ENCODE measurements around the gene MID1.

The MID1 gene

DNA sequence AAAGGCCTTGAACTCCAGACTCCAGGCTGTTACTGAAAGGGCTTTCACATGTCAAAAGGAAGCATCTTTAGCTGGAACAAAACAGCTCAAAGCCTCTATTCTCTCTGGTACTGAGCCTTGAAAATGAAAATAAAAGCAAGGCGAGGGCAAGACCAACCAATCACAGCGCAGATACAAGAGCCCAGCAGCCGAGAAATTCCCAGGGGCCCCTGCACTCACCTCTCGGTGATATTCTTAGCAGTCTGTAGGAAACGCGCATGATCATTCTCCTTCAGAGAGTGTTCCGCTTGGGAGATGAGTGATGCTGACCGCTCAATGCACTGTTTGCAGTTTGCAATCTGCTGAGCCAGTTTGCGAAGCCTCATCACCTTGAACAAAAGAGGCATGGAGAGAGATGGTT, 138.1 kb downstream of the MID1 start:
- no peak for DNase-seq

DNA sequence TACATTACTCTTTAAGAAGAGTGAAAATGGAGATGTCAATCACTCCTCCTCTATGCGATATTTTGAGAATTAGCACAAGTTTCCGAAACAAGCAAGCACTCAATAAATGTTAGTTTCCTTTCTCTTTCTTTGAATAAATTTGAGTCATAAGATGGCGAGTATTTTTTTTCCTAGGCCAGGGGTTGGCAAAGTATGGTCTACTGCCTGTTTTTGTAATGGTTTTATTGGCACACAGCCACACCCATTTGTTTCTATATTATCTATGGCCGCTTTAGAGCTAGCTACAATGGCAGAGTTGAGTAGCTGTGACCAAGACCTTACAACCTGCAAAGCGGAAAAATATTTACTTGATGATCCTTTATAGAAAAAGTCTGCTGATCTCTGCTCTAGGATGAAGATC, 139.5 kb downstream of the MID1 start:
- DNase-seq, result no peak

DNA sequence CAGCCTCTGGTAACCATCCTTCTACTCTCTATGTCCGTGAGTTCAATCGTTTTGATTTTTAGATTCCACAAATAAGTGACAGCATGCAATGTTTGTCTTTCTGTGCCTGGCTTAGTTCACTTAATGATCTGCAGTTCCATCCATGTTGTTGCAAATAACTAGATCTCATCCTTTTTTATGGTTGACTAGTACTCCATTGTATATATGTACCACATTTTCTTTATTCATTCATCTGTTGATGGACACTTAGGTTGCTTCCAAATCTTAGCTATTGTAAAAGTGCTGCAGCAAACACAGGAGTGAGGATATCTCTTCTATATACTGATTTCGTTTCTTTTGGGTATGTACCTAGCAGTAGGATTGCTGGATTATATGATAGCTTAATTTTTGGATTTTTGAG, 140.9 kb downstream of the MID1 start:
- no peak for DNase-seq

DNA sequence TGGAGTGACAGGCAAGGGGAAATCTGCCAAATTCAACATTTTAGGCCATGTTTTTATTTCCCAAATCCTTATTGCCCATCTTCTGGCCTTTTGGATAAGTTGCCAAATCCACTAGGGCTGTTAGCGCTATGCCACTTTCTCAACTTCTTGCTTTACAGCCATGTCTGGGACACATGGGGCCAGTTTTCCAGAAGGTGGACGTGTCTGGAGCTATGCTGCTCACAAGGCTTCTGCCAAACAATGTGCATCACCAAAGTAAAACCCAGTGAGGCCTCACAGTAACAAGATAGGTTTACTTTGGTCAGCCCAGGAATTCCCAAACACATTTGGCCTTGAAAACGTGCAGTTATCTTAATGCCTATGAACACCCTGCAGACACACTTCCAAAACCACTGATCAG, 142.9 kb downstream of the MID1 start:
- no peak for DNase-seq

DNA sequence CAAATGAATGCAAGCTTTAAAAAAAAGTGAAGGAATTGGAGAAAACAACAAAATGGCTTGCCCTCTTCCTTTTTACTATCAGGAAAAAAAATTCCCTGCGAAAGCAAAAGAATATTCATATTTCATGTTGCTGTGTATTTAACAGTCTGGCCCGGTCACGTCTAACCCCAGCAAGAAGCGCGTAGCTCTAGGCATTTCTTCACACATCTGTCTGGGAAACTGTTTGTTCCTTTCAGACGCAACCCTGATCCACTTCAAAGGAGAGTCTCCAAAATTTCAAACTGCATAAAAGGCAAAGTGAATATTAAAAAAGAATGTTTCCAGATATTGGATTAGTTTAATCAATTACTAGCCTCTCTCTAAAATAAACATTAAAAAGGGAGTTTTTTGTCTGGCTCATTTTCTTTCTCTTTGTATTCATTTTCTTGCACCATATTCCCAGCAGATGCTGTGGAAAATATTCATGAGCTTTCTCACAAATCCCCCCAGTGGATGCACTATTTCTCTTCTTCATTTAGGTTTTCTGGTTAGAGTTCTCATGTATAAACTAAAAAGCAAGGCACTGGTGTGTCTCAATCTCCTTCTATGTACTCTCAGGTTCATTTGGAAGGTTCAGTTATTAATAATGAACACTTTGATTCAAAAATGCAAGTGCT, 145.3 kb downstream of the MID1 start:
- no peak for DNase-seq

DNA sequence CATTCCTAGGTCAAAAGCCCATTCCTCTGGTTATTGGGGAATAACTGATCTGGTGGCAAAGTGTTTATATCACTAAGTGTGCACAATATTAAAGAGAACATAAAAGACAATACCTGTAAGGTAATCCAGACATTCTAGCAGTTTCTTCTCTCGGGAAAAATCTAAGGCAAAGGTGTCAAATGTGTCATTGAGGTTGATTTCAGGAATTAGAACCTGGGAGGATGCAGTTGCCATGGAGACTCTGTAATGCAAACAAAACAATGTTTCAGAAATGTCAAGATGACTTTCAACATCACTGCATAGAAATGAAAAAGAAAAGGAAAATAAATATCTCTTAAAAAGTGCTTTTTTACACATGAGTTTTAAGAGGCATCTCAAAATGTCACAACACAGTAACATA, 145.9 kb downstream of the MID1 start:
- DNase-seq, result no peak

DNA sequence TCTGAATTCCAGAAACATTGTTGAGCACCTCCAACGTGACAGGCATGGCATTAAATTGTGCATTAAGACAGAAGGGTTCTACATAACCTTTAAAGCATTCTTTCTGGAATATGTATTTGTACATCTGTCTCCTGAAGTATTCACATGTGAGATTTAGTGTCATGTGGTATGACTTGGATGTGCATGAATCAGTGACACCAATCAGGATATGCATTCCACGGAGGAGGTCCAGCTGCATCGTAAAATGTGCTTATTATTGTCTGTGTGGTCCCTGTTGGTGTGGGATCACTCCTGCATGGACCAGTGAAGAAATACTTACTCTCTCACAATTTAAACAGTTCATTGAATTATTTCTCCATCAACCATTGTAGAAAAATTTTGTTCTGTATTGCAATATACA, 149.0 kb downstream of the MID1 start:
- no peak for DNase-seq

DNA sequence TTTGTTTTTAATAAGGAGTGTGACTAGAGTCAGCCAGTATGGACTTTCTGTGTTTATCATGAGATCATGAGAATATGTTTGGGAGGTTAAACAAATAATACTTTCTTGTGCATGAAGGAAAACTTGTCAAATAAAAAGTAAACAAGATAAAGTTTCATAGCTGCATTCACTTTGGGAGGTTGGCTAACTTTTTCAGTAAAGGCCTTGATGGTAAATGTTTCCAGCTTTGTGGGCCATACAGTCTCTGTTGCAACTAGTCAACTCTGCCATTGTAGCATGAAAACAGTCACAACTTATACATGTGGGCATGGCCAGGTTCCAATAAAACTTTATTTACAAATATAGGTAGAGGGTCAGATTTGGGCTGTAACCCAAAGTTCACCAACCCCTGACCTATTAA, 150.4 kb downstream of the MID1 start:
- no peak for DNase-seq

DNA sequence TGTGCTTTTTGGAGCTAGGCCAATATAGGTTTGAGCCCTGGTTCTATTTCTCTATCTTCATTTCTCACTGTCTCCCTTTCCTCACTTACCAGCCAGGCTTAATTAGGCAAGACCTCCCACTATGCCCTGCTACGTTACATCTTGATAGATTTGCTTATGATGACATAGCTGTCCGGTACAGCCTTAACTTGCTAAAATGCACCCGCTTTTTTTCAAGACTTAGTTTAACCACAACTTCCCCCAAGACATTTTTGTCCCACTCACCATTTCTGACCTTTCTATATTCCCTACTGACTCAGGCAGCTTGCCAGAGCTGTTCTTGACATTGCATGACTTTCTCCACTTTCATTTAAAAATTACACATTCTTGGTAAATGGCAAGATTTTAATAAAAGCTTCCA, 152.6 kb downstream of the MID1 start:
- no peak for DNase-seq

DNA sequence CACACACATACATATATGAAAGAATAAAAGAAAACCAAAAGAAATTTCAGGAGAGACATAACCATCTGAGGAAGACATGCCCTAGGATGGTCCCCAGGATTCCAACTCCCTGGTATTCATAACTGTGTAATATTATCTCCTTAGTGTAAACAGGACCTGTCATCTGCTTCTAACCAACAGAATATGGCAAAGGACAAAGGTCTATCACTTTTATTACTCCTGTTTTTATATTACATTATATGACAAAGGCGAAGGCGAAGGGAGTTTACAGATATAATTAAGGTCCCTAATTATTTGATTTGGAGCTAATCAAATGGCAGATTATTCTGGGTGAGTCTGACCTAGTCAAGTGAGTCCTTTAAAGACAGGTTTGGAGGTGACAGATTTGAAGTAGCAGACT, 155.1 kb downstream of the MID1 start:
- no peak for DNase-seq

DNA sequence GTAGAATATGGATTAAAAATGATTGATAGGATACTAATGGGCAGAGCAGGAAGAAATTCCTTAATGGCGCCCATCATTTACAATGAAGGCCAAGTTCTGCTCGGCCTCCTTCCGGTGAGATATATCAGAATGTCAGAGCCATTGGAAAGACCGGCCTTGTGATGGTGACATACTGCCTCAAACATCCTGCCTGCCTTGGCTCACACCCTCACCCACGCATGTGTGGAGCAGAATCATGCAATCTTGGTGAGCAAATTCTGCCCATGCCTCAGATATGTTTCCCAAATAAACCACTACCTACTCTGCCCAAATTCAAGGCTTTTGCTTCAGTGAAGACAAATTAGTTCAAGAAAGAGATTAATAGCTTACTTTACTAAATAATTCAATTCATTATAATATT, 163.3 kb downstream of the MID1 start:
- DNase-seq, result no peak

DNA sequence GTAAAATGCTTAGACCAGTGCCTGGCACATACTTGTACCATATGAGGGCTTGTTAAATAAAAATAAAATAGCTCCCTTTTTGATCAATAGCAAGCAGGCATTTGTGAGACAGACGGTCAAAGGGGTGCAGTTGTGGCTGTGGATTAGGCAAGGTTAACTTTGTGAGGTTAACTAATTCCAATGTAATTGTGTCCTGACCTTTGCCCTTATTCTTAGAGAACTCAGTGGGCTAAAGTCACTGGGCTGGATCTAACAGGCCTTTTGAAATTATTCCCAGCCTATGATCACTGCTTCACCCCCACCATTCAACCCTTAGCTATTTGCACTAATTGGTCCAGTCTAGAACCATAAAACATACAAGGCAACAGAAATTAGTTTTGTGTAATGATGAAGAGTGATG, 166.4 kb downstream of the MID1 start:
- no peak for DNase-seq

DNA sequence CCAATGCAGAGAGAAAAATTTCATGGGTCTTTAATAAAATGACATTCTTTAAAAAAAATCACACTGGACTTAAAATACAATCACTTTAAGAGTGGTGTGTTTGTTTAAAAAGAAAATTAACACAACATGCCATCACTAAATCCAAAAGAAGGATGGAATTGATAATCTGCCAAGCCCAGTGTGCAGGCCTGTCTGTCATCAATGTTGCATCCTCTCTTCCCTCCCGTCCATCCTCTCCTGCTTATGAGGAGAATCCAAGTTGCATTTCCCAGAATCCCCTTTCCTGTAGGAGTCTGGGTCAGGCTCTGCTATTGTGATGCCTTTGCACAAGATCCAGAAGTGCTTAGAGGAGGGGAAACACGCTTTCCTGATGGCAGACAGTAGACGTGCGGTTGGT, 169.4 kb downstream of the MID1 start:
- no peak for DNase-seq

DNA sequence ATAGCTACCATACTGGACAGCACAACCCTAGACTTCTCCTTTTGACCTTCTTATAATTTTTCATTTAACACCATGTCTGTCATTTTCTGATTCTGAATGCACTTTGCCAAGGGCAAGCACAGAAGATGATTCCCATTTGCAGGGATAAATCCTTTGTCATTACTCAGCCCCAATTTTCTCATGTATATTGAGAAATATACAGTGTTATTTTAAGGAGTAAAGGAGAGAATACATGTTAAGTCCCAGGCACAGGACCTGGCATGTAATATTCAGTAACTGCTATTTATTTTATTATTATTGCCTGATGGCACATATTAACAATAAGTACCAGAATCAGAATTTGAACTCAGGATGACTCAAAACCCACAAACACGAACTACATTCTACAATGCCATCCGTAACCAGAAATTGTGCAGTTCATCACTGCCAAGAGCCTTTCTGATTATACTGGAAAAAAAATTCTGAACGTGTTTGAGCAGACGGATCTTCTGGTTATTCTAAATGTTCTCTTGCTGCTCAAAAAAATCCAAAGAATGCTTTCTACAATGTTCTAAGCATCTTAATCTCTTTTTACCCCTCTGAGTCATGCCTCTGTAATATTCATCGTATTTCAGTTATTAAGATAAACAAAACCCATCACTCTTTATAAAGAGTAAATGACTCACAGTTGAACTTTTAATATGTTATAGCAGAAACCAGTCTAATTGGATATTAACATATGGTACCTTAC, 170.0 kb downstream of the MID1 start:
- DNase-seq, result no peak

DNA sequence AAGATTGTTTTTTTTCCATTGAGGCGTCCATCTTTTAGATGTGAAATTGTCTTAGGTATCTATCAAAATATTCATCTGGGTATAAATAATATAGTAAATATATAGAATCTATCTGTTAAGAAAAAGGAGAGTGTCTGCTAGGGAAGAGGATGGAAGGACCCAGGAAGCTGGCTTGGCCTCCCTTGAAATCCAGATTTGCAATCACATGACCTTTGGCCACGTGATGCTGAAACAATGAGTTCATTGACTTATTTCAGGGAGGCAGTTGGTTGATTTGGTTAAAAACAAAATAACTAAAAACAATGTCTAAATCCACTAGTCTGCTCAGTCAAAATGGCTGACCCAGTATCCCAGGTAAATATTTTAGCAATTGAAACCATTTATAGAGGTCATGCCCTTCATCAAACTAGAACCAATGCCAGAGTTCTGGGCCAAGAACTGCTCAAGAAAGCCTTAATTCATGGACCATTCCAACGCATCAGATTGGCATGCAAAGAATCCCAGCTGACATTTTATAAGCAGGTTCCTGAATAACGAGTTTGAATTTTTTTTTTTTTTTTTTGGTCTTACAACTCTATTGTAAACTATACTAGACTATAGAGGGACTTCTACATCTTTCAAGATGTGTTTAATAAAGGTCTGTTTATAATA, 172.7 kb downstream of the MID1 start:
- no peak for DNase-seq

DNA sequence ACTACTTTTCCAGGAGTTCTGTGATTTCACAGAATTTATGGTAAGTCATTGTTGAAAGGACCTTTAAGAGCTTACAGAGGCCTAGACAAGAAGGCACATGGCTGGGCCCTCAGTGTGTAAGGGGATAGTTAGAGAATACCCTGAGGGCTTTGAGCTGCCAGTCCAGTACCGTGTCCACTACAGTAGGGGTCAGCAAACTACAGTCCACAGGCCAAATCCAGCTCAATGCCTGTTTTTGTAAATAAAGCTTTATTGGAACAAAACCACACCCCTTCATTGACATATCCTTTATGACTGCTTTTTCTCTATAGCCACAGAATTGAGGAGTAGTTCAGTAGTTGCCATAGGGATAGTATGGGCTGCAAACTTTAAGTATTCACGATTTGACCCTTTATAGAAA, 176.2 kb downstream of the MID1 start:
- no peak for DNase-seq

DNA sequence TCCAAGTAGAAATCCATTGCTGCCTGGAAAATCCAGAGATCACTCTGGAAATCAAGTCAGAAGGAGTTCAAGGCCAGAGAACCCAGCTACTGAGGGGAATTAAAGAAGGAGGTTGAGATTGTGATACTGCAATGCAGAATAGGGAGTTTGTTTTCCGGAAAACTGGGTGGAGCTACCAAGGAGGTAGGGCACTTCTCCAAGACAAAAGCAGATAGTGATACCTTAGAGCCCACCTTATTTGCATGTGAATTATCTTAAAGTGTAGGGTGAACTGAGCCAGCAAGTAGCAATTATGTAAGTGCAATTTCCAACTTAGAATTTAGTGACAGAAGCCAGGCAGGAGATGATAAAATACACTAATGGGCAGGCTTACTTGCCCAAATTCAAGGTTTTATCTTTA, 178.9 kb downstream of the MID1 start:
- DNase-seq, result no peak

DNA sequence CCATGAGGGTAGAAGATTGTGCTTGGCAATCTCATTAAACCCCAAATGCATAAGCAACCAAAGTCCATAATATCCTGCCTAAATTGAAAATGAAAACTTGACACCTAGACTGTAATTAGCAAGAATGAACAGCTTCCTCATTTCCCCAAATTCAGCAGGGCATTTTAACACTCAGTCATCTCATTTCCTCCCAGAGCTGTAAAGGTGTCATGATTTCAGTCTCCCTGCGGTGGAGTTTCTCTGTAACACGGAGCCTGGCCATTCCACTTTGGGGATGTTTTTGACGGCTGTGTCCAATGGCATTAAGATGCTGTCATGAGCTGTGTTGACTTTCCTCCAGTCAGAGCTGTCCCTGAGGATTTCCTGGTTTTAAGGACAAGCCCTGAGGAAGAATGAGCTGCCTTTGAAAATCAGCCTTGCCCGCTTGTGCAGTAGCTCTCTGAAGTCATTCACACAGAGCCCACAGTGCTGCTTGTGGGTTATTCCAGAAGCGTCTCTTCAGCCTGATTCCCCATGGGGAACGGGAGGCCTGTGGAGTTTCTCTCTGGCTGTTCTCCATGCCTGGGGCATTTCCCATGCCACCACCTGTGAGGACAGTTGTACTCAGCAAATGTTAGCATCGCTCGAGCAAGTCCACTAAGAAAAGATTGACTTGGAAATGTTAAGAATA, 187.0 kb downstream of the MID1 start:
- DNase-seq, result no peak

DNA sequence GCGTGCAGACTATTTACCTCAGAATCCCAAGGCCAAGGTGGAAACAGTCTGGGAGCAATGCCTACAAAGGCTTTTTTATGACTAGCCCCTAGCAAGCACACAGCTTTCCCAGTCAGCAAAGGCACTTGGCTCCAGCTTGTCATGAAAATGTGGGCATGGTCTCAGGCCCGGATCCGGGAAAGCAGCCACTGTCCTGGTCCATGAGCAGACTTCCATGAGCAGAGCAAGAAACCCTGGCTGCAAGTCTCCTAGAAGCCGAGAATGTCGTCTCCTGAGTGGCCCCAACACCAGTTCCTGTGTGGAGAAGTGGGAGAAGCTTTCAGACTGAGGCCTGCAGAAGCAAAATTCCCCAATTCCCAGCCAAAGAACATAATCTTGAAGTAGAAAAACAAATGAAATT, 190.5 kb downstream of the MID1 start:
- no peak for DNase-seq

DNA sequence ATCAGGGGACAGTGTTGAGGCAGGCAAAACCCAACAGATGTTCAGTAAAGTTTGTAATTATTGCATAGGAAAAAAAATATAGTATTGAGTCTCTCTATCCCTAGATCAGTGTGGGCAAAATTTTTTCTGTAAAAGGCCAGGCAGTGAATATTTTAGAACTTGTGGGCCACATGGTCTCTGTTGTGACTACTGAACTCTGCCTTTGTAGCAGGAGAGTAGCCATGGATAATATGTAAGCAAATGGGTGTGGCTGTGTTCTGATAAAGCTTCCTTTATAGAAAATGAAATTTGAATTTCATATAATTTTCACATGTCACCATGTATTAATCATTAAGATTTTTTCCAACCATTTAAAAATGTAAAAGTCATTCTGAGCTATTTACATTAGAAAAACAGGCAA, 193.1 kb downstream of the MID1 start:
- no peak for DNase-seq

DNA sequence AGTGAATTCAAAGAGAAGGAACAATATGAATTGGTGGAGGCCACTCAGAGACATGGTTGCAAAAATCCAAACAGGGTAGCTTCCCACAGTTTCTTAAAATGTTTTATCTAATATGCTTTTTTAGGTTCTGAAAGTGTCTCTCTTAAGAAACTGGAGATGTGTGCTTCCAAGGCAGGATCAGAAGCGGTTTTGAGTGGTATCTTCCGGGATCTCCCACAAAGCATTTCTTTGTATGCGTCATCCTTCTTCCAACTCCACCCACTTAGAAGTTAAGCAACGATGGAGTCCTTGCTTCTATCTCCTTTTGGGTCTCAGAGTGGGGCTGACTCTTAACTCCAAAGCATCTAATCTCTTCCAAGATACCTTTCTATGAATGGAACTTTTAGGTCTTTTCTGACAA, 196.7 kb downstream of the MID1 start:
- DNase-seq, result no peak

DNA sequence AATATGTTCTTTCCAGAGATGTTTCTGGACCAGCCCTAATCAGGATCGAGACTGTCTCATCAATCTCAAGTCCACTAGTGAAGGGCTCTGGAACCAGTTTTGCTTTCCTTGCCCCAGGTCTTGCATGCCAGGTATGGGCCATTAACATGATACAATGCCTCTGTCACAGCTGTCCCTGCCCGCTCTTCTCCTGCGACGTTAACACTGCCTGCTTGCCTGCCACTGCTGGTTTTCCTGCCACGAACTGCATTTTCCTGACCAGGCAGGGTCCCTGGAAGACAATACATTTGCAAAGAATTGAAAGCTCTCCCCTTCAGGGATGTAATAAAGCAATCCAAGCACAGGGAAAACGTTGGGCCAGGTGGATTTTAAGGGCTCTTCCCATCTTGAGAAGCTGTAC, 200.3 kb downstream of the MID1 start:
- no peak for DNase-seq

DNA sequence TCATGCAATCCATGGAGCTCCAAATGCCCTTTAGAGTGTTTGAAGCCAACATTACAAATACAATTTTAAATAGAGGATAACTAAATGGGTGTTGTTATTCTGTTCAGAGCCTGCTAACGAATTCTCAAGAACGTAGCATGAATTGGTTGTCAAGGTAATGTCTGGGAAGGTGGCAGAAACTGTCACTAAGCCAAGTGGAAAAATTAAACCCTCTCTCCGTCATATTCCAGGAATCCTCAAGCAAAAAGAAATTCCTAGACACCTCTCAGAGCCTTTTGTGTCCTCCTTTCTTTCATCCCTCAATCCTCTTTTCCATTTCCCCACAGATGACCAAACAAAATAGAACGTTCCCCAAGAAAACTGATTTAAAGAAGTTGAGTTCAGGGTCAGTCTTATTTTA, 204.0 kb downstream of the MID1 start:
- no peak for DNase-seq

Measured in activated CD4-positive, alpha-beta T cell treated with anti-CD3 and anti-CD28 coated beads, Interleukin-10, Interleukin-2, amounts not matched to agents 100 ng/mL and 50 ng/mL, durations not matched to agents 16 hours and 8 hours (primary cell).